ENCODE measurements around the gene CRISPLD2.

The CRISPLD2 gene

GRCh38 chr16:84922351-84923120, 102.8 kb downstream of the CRISPLD2 start:
- no peak for DNase-seq (ENCODE audit: low read depth)
- TF ChIP-seq, protein P1, sequence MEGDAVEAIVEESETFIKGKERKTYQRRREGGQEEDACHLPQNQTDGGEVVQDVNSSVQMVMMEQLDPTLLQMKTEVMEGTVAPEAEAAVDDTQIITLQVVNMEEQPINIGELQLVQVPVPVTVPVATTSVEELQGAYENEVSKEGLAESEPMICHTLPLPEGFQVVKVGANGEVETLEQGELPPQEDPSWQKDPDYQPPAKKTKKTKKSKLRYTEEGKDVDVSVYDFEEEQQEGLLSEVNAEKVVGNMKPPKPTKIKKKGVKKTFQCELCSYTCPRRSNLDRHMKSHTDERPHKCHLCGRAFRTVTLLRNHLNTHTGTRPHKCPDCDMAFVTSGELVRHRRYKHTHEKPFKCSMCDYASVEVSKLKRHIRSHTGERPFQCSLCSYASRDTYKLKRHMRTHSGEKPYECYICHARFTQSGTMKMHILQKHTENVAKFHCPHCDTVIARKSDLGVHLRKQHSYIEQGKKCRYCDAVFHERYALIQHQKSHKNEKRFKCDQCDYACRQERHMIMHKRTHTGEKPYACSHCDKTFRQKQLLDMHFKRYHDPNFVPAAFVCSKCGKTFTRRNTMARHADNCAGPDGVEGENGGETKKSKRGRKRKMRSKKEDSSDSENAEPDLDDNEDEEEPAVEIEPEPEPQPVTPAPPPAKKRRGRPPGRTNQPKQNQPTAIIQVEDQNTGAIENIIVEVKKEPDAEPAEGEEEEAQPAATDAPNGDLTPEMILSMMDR (IDR thresholded peaks at IDR 0.05; ENCODE audit: insufficient read depth, low read depth, low read length, missing control alignments): no peak
- no peak overlapping the region for H3K4me3 ChIP-seq (ENCODE audit: low read length)

GRCh38 chr16:84924331-84925091, 104.7 kb downstream of the CRISPLD2 start:
- no peak for DNase-seq (ENCODE audit: low read depth)
- no peak overlapping the region for H3K4me3 ChIP-seq (ENCODE audit: low read length)
- TF ChIP-seq, protein P1 (IDR thresholded peaks at IDR 0.05; ENCODE audit: insufficient read depth, low read depth, low read length, missing control alignments): no peak

DNA sequence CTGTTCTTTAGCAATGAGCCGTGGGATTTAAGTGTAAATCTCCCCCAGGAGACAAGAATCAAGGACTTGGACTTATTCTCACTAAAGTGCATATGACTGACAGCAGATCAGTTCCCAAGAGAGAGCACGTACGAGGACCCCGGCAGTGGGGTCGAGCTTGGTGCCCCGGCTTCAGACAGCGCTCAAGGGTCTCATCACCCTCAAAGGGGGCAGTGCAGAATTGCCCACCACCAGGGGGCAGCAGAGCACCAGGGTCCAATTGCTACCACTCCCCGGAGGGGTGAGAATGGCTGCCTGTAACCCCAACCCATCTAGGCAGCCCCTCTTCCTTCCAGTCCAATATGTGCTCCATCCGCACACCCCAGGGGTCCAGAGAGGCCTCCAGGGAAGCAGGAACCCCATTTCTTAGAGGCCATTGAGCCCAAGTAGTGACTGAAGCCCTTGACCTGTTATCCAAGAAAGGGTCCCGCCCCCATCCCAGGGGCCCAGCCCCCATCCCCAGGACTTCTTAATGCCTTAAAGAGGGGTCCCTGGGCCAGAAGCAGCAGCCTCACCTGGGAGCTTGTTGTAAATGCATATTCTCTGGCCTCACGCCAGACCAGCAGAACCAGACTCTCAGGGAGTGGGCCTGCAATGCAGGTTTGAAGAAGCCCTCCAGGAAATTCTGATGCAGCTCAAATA, 105.4 kb downstream of the CRISPLD2 start:
- DNase-seq (ENCODE audit: low read depth): peak; percentile 52
- TF ChIP-seq, protein P1 (IDR thresholded peaks at IDR 0.05; ENCODE audit: insufficient read depth, low read depth, low read length, missing control alignments): peak; percentile 85

GRCh38 chr16:84925773-84926372, 106.1 kb downstream of the CRISPLD2 start:
- TF ChIP-seq, protein P1 (IDR thresholded peaks at IDR 0.05; ENCODE audit: insufficient read depth, low read depth, low read length, missing control alignments): no peak
- no peak for DNase-seq (ENCODE audit: low read depth)
- H3K4me3 ChIP-seq (ENCODE audit: low read length): no peak overlapping the region

More for the DNA sequence above, 105.4 kb downstream of the CRISPLD2 start:
- H3K4me3 ChIP-seq (ENCODE audit: low read length): no peak overlapping the region

DNA sequence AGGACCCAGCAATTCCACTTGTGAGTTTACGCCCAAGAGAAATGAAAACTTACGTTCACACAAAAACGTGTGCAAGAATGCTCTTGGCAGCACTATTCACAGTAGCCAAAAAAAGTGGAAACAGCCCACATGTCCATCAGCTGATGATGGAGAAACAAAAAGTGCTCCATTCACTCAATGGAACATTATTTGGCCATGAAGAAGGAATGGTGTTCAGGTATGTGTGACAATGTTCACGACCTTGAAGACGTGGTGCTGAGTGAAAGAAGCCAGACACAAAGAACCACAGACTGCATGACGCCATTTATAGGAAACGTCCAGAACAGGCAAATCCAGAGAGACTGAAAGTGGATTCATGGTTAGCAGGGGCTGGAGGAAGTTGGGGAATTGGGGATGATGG, 106.7 kb downstream of the CRISPLD2 start:
- DNase-seq (ENCODE audit: low read depth): no peak
- H3K4me3 ChIP-seq (ENCODE audit: low read length): no peak overlapping the region
- TF ChIP-seq, protein P1 (IDR thresholded peaks at IDR 0.05; ENCODE audit: insufficient read depth, low read depth, low read length, missing control alignments): no peak

Measured in epithelial cell of esophagus (primary cell).